Dedifferentiated amniotic fluid mesenchymal stem cell (primary cell): Measurements from ENCODE around the gene CNOT1.
A peak's percentile ranks its signal among the peaks of the same experiment; 100 is the strongest.

Experiments
- DNase-seq: peaks from one replicate; pipeline ENCODE4 v3.0.0-alpha.2; 2016; ENCODE audit errors: extremely low spot score

Gene CNOT1

DNA sequence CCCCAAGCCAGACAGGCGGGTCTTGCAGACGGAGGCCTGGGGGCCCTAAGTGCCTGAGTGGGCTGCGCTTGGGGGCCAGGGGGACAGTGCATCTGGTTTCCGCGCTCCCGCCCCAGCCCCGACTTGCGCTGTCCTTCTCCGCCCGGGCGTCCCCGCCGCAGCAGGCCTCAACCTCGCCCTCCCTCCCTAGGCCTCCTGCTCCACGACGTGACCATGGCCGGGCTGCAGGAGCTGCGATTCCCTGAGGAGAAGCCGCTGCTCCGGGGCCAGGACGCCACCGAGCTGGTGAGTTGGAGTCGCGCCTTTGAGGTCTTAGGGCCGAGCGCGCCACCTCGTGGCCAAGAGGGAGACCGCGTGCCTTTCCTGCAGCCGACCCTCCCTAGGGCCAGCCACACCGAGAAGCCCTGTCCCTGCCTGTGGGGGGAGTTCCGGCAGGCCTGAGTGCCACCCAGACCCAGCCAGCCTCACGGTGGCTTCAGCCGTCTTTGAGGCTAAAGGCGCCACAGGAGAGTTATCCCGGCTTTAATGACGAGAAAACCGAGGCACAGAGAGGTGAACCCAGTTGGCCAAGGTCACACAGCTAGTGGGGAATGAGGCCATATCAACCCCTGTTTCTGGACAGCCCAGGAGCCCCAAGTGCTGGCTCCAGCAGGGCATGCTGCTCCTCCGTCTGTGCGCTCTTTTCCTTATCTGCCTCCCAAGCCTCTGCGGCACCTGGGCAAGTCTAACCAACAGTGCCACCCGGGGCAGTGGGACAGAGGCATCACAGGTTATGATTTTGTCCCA is 141.9 kb downstream of the CNOT1 start:
- DNase-seq = peak; percentile 75

DNA sequence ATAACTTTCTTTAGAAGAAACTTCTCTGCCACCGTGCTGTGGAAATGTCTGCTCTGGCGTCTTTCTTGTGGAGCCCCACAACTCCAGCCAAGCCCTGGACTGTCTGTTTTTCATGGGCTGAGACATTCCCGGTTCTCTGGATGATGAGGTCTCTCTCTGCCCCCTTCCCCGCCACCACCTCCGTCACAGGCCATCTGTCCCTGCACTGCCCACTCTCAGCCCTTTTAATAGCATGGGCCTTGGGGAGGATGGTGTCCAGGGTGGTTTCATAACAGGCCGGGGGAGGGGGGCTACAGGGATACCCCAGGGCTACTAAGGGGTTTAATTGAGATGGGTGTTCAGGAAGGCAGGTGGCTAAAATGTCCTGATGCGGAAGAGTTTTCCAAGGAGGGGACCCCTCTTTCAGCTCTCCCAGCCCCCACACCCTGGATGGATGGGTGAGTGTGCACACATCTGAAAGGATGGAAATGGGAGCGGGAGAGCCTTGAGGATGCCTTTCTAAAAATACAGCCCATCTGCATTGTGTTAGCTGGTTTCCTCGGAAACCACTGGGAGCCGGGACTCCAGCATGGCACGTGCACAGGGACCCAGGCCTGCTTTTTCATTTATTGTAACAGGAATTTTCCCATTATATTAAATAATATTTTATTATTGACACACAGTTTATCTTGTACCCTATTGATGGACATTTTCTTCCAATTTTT is 144.3 kb downstream of the CNOT1 start:
- DNase-seq = no peak

DNA sequence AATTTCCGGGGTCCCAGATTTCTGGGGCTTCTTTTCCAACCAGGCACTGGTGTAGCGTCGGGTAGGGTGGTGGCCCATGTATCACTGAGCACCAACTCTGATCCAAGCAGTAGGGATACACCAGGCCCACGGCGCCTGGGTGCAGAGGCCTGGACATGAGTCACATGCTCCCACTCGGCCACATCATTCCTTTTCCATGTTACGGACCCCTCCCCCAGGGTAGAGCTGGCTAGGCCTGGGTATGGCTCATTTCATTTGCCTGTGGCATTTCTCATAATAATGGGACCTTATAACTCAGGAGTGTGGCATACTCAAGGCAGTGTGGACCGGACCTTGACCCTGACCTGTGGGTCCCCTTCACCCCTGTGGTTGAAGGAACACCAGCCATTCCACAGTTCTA is 147.7 kb downstream of the CNOT1 start:
- no peak for DNase-seq

DNA sequence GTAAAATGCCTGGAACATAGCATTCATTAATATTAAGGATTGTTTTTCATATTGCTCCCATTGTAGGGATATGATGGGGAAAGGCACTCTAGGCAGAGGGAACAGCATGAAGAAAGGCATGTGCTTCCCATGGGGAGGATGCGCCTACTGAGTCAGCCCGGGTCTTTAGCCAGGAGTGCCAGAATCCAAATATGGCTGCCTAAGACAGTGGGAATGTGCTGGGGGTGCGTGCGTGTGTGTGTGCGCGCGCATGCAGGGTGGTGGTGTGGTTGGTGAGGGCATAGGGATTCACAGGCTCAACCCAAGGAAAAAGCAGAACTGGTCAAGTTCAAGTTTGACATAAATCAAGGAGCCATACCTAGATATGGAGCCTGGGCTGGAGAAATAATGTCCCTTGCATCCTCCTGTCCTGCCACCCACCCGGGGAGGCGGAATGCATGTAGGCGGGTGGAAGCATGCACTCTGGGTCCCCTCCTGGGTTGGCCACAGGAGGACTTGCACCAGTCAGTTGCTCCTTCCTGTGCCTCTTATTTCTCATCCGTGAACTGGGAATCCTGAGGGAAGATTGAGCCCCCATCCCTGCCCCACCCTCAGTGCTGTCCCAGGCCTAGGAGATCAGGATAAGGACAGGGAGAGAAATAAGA is 148.3 kb downstream of the CNOT1 start:
- DNase-seq = no peak

DNA sequence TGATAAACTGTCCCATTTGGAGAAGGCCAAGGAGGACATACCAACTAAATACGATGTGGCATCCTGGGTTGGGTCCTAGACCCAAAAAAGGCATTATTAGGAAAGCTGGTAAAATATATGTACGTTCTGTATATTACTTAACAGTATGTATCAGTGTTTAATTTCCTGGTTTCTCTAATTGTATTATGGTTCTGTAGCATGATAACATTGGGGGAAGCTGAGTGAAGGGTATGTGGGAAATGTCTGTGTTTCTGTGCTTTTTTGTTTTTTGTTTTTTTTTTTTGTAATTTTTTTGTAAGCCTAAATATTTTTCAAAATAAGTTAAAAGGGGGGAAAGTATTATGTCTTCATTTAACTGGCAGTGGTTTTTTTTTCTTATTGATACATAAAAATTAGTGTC is 151.2 kb downstream of the CNOT1 start:
- no peak for DNase-seq

DNA sequence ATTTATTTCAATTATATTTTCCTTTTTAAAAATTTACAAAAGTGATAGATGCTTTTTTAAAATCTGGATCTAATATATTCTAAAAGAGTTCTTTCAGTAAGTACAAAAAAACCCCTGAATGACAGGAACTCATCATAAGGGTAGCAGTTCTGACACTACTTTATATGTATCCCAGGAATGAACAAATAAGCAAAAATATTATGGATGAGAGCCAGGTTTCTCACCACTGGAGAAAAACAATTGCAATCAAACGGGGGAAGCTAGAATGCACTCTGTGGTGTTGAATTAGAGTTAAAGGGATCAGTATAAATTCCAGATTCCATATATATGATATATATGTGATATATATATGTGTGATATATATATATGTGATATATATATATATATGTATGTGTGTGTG is 152.8 kb downstream of the CNOT1 start:
- no peak for DNase-seq

DNA sequence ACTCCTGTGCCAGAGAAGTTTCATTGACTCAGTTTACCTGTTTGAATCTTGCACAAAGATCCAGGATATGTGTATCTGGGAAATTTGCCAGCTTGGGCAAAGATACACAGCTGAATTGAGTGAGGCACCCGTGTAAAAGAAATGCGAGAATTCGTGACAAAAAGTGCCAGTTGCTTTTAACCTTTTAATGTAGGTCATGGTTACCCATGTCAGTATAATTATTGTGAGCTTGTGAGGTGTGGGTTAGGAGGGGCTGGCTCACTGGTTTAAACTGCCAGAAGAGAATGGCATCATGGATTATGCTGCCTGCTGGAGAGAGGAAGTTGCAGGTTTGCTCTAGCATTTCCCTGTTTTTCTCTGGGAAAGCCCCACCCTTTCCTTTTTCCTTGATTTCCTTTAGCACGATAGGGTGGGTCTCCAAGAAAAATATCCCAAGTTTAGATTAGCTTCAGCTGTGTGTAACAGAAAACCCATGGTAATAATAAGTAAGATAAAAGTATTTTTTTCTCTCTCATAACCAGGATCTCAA is 154.5 kb downstream of the CNOT1 start:
- no peak for DNase-seq

DNA sequence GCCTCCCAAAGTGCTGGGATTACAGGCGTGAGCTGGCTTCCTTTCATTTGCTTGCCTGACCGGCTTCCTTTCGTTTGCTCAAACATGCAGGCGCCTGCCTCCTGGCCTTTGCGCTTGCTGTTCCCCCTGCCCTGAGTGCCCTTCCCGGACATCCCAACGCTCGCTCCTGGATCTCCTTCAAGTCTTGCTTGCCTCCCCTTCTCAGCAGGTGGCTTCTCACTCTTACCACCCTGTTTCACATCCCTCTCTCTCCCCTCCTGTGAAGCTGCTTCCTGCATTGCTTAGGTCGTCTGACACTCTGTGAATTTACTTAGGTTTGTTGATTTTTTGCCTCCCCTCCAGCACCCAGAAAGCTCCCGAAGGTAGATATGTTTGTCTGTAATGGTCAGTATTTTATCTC is 155.3 kb downstream of the CNOT1 start:
- no peak for DNase-seq

DNA sequence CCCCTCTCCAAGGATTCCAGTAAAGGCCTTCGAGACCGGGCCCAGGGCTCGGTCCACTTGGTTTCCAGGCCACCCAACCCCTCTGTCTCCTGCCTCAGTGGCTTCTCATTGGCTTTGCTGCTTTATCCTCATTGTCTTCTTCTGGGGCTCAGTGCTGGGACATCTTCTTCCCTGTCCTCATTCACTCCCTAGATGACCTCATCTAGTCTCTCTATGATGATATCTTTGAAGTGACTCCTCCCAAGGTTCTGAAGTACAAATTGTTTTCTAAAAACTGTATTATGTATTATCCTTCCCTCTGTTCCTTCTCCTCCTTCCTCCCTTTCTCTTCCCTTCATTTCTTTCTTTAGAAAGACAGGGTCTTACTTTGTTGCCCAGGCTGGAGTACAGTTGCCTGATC is 156.8 kb downstream of the CNOT1 start:
- no peak for DNase-seq

DNA sequence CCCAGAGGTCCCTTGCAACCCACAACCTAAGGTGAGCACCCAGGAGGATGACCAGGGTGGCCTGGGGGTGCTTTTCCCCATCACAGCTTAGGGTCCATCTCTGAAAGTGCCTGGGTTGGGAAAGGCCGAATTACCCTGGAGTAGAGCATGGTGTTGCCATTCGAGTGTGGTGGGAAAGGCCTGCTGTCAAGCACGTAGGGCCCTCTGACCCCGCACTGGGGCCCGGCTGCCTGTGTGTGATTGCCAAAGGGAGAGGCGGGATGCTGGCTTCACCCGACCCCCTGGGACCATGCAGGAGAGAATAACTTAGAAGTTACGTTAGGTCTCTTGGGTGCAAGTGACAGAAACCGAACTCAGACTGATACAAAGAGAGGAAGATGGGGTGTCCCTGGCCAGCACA is 157.4 kb downstream of the CNOT1 start:
- no peak for DNase-seq

DNA sequence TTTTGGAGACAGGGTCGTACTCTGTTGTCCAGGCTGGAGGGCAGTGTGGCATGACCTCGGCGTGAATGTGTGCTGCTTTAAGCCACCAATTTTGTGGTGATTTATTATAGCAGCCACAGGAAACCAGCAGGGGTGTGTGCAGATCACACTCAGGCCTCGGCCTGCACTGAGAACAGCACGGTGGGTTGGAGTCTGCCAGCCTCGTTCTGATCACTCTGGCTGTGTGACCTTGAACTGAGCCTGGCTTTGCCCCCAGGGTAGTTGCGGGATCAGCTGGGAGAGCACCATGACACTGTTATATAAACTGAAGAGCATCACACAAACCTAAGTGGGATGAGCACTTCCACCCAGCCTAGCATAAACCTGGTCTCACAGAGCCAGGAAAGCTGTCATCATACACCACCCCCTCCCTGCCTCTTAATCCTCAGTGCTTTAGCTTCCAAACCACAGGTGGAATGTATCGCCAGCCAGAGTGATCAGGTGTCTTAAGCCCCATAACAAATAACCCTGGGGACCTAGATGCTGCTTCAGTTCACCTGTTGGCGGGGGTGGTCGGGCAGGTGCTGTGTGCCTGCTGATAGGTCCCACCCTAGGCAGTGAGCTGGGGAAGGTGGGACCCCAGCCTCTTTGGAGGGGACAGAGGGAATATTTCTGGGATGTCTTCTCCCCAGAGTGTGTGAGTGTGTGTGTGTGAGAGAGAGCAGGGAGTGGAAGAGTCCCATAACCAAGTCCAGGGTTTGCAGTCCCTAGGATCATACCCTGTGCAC is 158.2 kb downstream of the CNOT1 start:
- DNase-seq = no peak
